Common myeloid progenitor, CD34-positive (primary cell): ENCODE results near the gene WFDC1.

Source experiments
- CTCF ChIA-PET: fragments of 350-600 bp; sonication (Branson Sonifier 250); formaldehyde crosslinking; loops from one replicate; lab custom pipeline; 2021; ENCODE audit warnings: antibody characterized with exemption; lab: Charles Lee
- POLR2A ChIA-PET: fragments of 350-600 bp; sonication (Branson Sonifier 250); formaldehyde crosslinking; loops from one replicate; lab custom pipeline; 2021; ENCODE audit warnings: antibody characterized with exemption; lab: Charles Lee
- DNase-seq, 3 donors: peaks; one replicate each; pipeline versions ENCODE4 v3.0.0 to v3.0.0-alpha.2; 2013
- H3K27ac ChIP-seq, 2 experiments: 1 replicate in 1 of 2; 2 replicates in 1 of 2; pipeline ENCODE4 v1.7.0; 2013; ENCODE audit warnings: inconsistent platforms in 2 of 2, low read length in 2 of 2, mild to moderate bottlenecking in 2 of 2, low read depth in 1 of 2, moderate library complexity in 1 of 2; ENCODE audit not compliant: severe bottlenecking in 2 of 2, insufficient read depth in 1 of 2, poor library complexity in 1 of 2
- H3K27me3 ChIP-seq, 5 experiments: replicated peaks in 2 of 5; 1 replicate in 3 of 5; 2 replicates in 2 of 5; pipeline versions ENCODE4 v1.6.1 to v1.7.0; 2013; ENCODE audit warnings: low read length in 4 of 5, mild to moderate bottlenecking in 2 of 5, moderate library complexity in 2 of 5, inconsistent platforms in 1 of 5; ENCODE audit not compliant: insufficient read depth in 5 of 5, control insufficient read depth in 4 of 5
- H3K36me3 ChIP-seq, 4 experiments: 1 replicate in 2 of 4; 2 replicates in 2 of 4; pipeline versions ENCODE4 v1.6.1 to v1.7.0; 2013; ENCODE audit warnings: low read length in 3 of 4, control low read depth in 1 of 4, mild to moderate bottlenecking in 1 of 4; ENCODE audit not compliant: control insufficient read depth in 4 of 4, insufficient read depth in 4 of 4
- H3K4me1 ChIP-seq, 4 experiments: 1 replicate in 3 of 4; 2 replicates in 1 of 4; pipeline versions ENCODE4 v1.6.1 to v1.7.1; 2013; ENCODE audit warnings: low read length in 3 of 4, mild to moderate bottlenecking in 3 of 4, control low read depth in 1 of 4, inconsistent platforms in 1 of 4, moderate library complexity in 1 of 4; ENCODE audit not compliant: control insufficient read depth in 4 of 4, insufficient read depth in 4 of 4; ENCODE audit errors: control extremely low read depth in 1 of 4
- H3K4me3 ChIP-seq, 7 experiments: 1 replicate in 4 of 7; 2 replicates in 3 of 7; pipeline versions ENCODE4 v1.5.1 to v1.7.0; 2013; ENCODE audit warnings: mild to moderate bottlenecking in 7 of 7, low read length in 6 of 7, moderate library complexity in 6 of 7, inconsistent platforms in 2 of 7, low read depth in 2 of 7, control low read depth in 1 of 7; ENCODE audit not compliant: insufficient read depth in 4 of 7, control insufficient read depth in 1 of 7; ENCODE audit errors: extremely low read depth in 1 of 7
- H3K9me3 ChIP-seq, 5 experiments: 1 replicate in 4 of 5; 2 replicates in 1 of 5; pipeline versions ENCODE4 v1.6.1 to v1.7.1; 2013; ENCODE audit warnings: low read length in 4 of 5, mild to moderate bottlenecking in 2 of 5, inconsistent platforms in 1 of 5, low read depth in 1 of 5, moderate library complexity in 1 of 5; ENCODE audit not compliant: control insufficient read depth in 4 of 5, insufficient read depth in 2 of 5; ENCODE audit errors: control extremely low read depth in 1 of 5
- WGBS: methylation state at CpG from one replicate; pipeline ENCODE4 v1.1.5; 2013; ENCODE audit not compliant: insufficient coverage; 5-methylcytosine and 5-hydroxymethylcytosine counted together

The WFDC1 gene

GRCh38 chr16:84278333-84278732 lies 16.3 kb upstream of the WFDC1 start:
- no peak overlapping the region for H3K27ac ChIP-seq
- POLR2A ChIA-PET: no interaction called here
- no peaks in the 10 kb centered on the region for H3K4me1 ChIP-seq
- no peaks in the 10 kb centered on the region for H3K36me3 ChIP-seq
- DNase-seq: no peak
- H3K4me3 ChIP-seq: no peak overlapping the region
- no peaks in the 10 kb centered on the region for H3K9me3 ChIP-seq
- H3K27me3 ChIP-seq: peaks cover 0 to 4% (median 0%) of the 10 kb centered on the region in 5 experiments
- CTCF ChIA-PET: interaction anchor here (0.9 to 9.0 kb wide), 4 partner anchors 12 to 220 kb away, joined by 3 to 78 read pairs (median 9); no protein-coding TSS in a partner anchor
- 98% methylated on average over 11 of the region's 12 CpGs for WGBS

- POLR2A ChIA-PET: no interaction called here
- Histone ChIP-seq H3K4me3 (no peak overlapping the region), H3K4me1 (no peaks in the 10 kb centered on the region), H3K36me3 (no peaks in the 10 kb centered on the region), H3K27ac (no peak overlapping the region), H3K27me3 (peaks cover 0 to 4% (median 0%) of the 10 kb centered on the region in 5 experiments), H3K9me3 (no peaks in the 10 kb centered on the region)
- CTCF ChIA-PET: interaction anchor here (0.9 to 9.0 kb wide), 6 partner anchors 11 to 220 kb away, joined by 3 to 78 read pairs (median 10); no protein-coding TSS in a partner anchor
- WGBS: 94% methylated on average over 4 of the region's 6 CpGs
- DNase-seq: no peak
Observed at GRCh38 chr16:84278968-84279367, 15.7 kb upstream of the WFDC1 start.

GRCh38 chr16:84279881-84280280 lies 14.8 kb upstream of the WFDC1 start:
- H3K9me3 ChIP-seq: no peaks in the 10 kb centered on the region
- ChIA-PET POLR2A (no interaction called here), CTCF (interaction anchor here (0.8 to 2.2 kb wide), 5 partner anchors 10 to 225 kb away, joined by 3 to 10 read pairs (median 9); partner anchors contain the start of gene MEAK7)
- no peaks in the 10 kb centered on the region for H3K36me3 ChIP-seq
- H3K4me1 ChIP-seq: no peaks in the 10 kb centered on the region
- H3K4me3 ChIP-seq: no peak overlapping the region
- H3K27me3 ChIP-seq: no peaks in the 10 kb centered on the region
- no peak for DNase-seq
- H3K27ac ChIP-seq: no peak overlapping the region
- WGBS: 93% methylated on average over 10 of the region's 12 CpGs

- no peaks in the 10 kb centered on the region for H3K4me1 ChIP-seq
- DNase-seq: peak; percentile 40 to 65 (median 58)
- no peaks in the 10 kb centered on the region for H3K27me3 ChIP-seq
- POLR2A ChIA-PET: no interaction called here
- no peak overlapping the region for H3K4me3 ChIP-seq
- WGBS: 97% methylated on average over 3 of the region's 3 CpGs
- CTCF ChIA-PET: interaction anchor here (1.2 to 2.2 kb wide), 3 partner anchors 27 to 224 kb away, joined by 3 to 10 read pairs (median 9); partner anchors contain the start of gene MEAK7
- H3K36me3 ChIP-seq: no peaks in the 10 kb centered on the region
- H3K9me3 ChIP-seq: no peaks in the 10 kb centered on the region
- no peak overlapping the region for H3K27ac ChIP-seq
Observed at GRCh38 chr16:84281074-84281473, 13.6 kb upstream of the WFDC1 start.

- Histone ChIP-seq H3K9me3 (no peaks in the 10 kb centered on the region), H3K4me1 (no peaks in the 10 kb centered on the region), H3K36me3 (no peaks in the 10 kb centered on the region), H3K27me3 (no peaks in the 10 kb centered on the region), H3K27ac (no peak overlapping the region), H3K4me3 (no peak overlapping the region)
- CTCF ChIA-PET: interaction anchor here (1.3 to 1.4 kb wide), 2 partner anchors 25 to 200 kb away, joined by 3 to 4 read pairs; no protein-coding TSS in a partner anchor
- POLR2A ChIA-PET: no interaction called here
- 92% methylated on average over 5 of the region's 6 CpGs for WGBS
- DNase-seq: no peak
Observed at GRCh38 chr16:84282533-84282932, 12.1 kb upstream of the WFDC1 start.

GRCh38 chr16:84283314-84284153 lies 11.1 kb upstream of the WFDC1 start:
- H3K4me3 ChIP-seq: no peak overlapping the region

GRCh38 chr16:84284154-84284722 lies 10.4 kb upstream of the WFDC1 start:
- H3K27me3 ChIP-seq: peaks cover 0 to 6% (median 0%) of the 10 kb centered on the region in 5 experiments
- WGBS: 86% methylated on average over 10 of the region's 13 CpGs
- DNase-seq: no peak
- H3K9me3 ChIP-seq: no peaks in the 10 kb centered on the region
- no peaks in the 10 kb centered on the region for H3K36me3 ChIP-seq
- no peaks in the 10 kb centered on the region for H3K4me1 ChIP-seq
- no peak overlapping the region for H3K4me3 ChIP-seq
- no peak overlapping the region for H3K27ac ChIP-seq
- POLR2A ChIA-PET: no interaction called here
- CTCF ChIA-PET: no interaction called here

More at GRCh38 chr16:84283314-84284153, 11.1 kb upstream of the WFDC1 start:
- POLR2A ChIA-PET: interaction anchor here (0.6 kb wide), 1 partner anchor 159 kb away, joined by 6 read pairs; no protein-coding TSS in a partner anchor
- Histone ChIP-seq H3K36me3 (no peaks in the 10 kb centered on the region), H3K9me3 (no peaks in the 10 kb centered on the region), H3K27me3 (peaks cover 0 to 5% (median 0%) of the 10 kb centered on the region in 5 experiments), H3K27ac (no peak overlapping the region), H3K4me1 (no peaks in the 10 kb centered on the region)
- CTCF ChIA-PET: no interaction called here
- WGBS: 92% methylated on average over 22 of the region's 24 CpGs
- no peak for DNase-seq
